ENCODE data around the gene ACSM5.

- TF ChIP-seq POLR2A (IDR thresholded peaks at IDR 0.05) (no peak), CTCF (IDR thresholded peaks at IDR 0.05) (no peak)
Measured at GRCh38 chr16:20409398-20410120, at the start of gene ACSM5.
